Fibroblast of lung (primary cell): ENCODE results near the gene ARHGAP12.

Experiments
- EZH2 ChIP-seq: IDR thresholded peaks from 2 replicates; pipeline ENCODE4 v1.5.1; 2012; ENCODE audit warnings: low read length, control low read depth, mild to moderate bottlenecking; ENCODE audit errors: missing control alignments
- TF ChIP-seq, protein P1 (sequence below), 2 donors: IDR thresholded peaks in 1 of 2; conservative IDR thresholded peaks in 1 of 2; 1 replicate in 1 of 2; 2 replicates in 1 of 2; pipeline ENCODE4 v1.5.1; 2011 to 2012; ENCODE audit warnings: low read length in 2 of 2, control low read depth in 1 of 2, inconsistent platforms in 1 of 2, low read depth in 1 of 2, mild to moderate bottlenecking in 1 of 2

DNA sequence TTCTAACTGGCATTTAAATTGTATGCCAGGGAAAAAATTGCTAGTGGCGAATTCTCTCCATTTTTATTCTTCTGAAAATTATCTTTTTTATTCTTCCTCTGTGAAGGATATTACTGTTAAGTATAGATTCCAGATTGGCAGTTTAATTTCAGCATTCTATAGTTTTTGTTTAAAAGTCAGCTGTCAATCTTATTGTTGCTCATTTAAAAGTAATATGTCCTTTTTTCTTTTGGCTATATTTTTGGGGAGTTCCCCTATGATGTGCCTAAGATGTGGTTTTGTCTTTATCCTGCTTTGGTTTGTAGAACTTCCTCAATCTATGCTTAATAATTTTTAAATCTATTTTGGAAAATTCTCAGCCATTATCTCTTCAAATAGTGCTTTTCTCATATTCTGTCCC is 135.9 kb downstream of the ARHGAP12 start:
- TF ChIP-seq, protein P1, sequence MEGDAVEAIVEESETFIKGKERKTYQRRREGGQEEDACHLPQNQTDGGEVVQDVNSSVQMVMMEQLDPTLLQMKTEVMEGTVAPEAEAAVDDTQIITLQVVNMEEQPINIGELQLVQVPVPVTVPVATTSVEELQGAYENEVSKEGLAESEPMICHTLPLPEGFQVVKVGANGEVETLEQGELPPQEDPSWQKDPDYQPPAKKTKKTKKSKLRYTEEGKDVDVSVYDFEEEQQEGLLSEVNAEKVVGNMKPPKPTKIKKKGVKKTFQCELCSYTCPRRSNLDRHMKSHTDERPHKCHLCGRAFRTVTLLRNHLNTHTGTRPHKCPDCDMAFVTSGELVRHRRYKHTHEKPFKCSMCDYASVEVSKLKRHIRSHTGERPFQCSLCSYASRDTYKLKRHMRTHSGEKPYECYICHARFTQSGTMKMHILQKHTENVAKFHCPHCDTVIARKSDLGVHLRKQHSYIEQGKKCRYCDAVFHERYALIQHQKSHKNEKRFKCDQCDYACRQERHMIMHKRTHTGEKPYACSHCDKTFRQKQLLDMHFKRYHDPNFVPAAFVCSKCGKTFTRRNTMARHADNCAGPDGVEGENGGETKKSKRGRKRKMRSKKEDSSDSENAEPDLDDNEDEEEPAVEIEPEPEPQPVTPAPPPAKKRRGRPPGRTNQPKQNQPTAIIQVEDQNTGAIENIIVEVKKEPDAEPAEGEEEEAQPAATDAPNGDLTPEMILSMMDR (conservative IDR thresholded peaks at IDR 0.05 in 1 of 2, IDR thresholded peaks at IDR 0.05 in 1 of 2; ENCODE audit: low read depth in 1 of 2, low read length in 2 of 2), result no peak
- TF ChIP-seq EZH2, result no peak
